HUDEP-2 (cell line): ENCODE results near the gene FOXD3.
A peak's percentile ranks its signal among the peaks of the same experiment; 100 is the strongest.

Experiments
- DNase-seq, 76 experiments: peaks; one replicate each; lab custom pipeline; 2025; ENCODE audit not compliant: unreplicated experiment in 76 of 76; lab: John Stamatoyannopoulos, UW

FOXD3 gene

GRCh38 chr1:63320022-63320721, 2.2 kb upstream of the FOXD3 start:
- peak in 4 of 76 experiments; percentile 7 to 15 (median 11) for DNase-seq

- no peak for DNase-seq
These were observed 1.1 kb upstream of the FOXD3 start for GRCh38 chr1:63321066-63321784.

- no peak for DNase-seq
These were observed 618 bp upstream of the FOXD3 start for GRCh38 chr1:63321785-63322113.

- peak in 11 of 76 experiments; percentile 6 to 42 (median 15) for DNase-seq
These were observed 837 bp downstream of the FOXD3 start for GRCh38 chr1:63322944-63323864.

GRCh38 chr1:63323865-63324778, 1.8 kb downstream of the FOXD3 start:
- DNase-seq = peak in 1 of 76 experiments; percentile 8

- no peak for DNase-seq
These were observed 2.4 kb downstream of the FOXD3 start for GRCh38 chr1:63324779-63325119.

GRCh38 chr1:63325279-63325985, 3.1 kb downstream of the FOXD3 start:
- DNase-seq = peak in 1 of 76 experiments; percentile 5

GRCh38 chr1:63326106-63326472, 3.7 kb downstream of the FOXD3 start:
- no peak for DNase-seq

- DNase-seq = no peak
These were observed 4.4 kb downstream of the FOXD3 start for GRCh38 chr1:63326473-63327380.

- DNase-seq = peak in 51 of 76 experiments; percentile 10 to 70 (median 41)
These were observed 5.2 kb downstream of the FOXD3 start for GRCh38 chr1:63327417-63328054.

GRCh38 chr1:63328122-63328521, 5.8 kb downstream of the FOXD3 start:
- no peak for DNase-seq

- DNase-seq = no peak
These were observed 6.4 kb downstream of the FOXD3 start for GRCh38 chr1:63328781-63329180.

- DNase-seq = no peak
These were observed 7.4 kb downstream of the FOXD3 start for GRCh38 chr1:63329621-63330330.

- no peak for DNase-seq
These were observed 8.1 kb downstream of the FOXD3 start for GRCh38 chr1:63330331-63330916.

GRCh38 chr1:63342402-63342801, 20.0 kb downstream of the FOXD3 start:
- DNase-seq = no peak

- DNase-seq = no peak
These were observed 21.6 kb downstream of the FOXD3 start for GRCh38 chr1:63343922-63344321.

- no peak for DNase-seq
These were observed 28.0 kb downstream of the FOXD3 start for GRCh38 chr1:63350320-63350719.
